Measurements from ENCODE around the gene STAT5B.
"Not testable (repeated sequence)": the region's sequence is repeated elsewhere in the genome, so short reads cannot be mapped to it uniquely, and the experiment has no call there.

STAT5B gene

DNA sequence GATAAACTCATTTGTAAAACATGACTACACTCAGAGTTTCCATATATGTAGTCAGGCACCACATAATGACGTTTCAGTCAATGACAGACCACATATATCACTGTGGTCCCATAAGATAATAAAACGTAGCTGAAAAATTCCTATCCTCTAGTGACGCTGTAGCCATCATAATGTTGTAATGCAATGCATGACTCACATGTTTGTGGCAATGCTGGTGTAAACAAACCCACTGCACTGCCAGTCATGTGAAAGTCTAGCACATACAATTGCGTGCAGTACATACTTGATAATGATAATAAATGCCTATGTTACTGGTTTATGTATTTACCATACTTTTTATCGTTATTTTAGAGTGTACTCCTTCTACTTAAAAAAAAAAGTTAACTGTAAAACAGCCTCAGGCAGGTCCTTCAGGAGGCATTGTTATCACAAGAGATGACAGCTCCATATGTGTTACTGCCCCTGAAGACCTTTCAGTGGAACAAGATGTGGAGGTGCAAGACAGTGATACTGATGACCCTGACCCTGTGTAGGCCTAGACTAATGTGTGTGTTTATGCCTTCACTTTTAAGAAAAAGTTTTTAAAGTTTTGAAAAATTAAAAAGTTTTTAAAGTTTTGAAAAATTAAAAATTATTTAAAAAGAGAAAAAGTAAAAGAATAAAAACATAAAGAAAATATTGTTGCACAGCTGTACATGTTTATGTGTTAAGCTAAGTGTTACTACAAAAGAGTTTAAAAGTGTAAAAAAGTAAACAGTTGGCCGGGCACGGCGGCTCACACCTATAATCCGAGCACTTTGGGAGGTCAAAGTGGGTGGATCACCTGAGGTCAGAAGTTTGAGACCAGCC, 9.0 kb downstream of the STAT5B start:
- no peak for DNase-seq (ENCODE audit: low read depth)

DNA sequence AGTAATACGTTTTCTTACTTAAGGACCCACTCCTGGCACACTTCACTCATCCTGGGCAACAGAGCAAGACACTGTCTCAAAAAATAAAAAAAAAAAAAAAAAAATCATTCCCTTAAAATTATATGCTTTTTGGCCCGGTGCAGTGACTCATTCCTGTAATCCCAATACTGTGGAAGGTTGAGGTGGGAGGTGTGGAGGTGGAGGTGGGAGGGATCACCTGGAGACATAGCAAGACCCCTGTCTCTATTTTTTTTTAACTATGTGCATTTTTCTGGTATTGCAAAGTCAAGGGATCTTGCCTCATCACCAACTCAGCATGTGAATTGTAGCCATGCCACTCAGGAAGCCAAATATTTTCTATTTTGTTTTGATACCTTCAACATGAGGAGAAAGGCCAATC, 9.7 kb downstream of the STAT5B start:
- DNase-seq (ENCODE audit: low read depth): no peak

DNA sequence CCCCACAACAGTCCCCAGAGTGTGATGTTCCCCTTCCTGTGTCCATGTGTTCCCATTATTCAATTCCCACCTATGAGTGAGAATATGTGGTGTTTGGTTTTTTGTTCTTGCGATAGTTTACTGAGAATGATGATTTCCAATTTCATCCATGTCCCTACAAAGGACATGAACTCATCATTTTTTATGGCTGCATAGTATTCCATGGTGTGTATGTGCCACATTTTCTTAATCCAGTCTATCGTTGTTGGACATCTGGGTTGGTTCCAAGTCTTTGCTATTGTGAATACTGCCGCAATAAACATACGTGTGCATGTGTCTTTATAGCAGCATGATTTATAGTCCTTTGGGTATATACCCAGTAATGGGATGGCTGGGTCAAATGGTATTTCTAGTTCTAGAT, 11.8 kb downstream of the STAT5B start:
- not testable (repeated sequence) for DNase-seq (ENCODE audit: low read depth)

DNA sequence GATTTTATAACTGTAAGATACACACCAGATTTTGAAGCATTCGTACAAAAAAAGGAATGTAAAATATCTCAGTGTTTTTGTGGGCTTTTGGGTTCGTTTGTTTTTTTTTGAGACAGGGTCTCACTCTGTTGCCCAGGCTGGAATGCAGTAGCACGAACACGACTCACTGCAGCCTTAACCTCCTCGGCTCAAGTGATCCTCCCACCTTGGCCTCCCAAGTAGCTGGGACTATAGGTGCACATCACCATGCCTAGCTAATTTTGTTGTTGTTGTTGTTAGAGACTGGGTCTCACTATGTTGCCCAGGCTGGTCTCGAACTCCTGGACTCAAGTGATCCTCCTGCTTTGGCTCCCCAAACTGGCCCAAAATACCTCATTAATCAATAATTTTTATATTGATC, 15.9 kb downstream of the STAT5B start:
- DNase-seq (ENCODE audit: low read depth): no peak

DNA sequence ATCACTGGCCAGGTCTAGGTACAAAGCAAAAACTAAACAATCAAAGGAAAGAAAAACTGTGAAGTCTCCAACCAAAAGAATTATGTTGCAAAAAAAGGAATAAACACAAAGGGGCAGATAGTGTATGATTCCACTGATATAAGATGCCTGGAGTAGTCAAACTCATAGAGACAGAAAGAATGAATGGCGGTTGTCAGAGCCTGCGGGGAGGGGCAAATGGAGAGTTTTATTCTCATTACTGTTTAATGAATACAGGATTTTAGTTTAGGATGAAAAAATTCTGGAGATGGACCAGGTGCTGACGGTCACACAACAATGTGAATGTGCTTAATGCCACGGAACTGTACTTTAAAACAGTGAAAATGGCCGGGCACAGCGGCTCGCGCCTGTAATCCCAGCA, 20.7 kb downstream of the STAT5B start:
- DNase-seq (ENCODE audit: low read depth): no peak

DNA sequence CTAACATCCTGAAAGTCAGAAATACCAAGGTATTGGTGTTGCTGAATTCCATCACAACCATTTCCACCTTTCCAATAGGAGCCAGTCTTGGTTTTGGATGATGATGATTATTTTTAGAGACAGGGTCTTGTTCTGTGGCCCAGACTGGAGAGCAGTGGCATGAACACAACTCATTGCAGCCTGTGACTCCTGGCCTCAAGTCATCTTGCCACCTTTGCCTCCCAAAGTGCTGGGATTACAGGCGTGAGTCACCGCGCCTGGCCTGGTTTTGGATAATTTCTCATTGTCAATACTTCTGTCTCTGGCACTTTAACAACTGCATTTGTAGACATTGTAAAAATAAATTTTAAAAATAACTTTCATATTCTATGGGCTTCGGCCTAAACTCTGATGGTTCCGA, 22.6 kb downstream of the STAT5B start:
- DNase-seq (ENCODE audit: low read depth): no peak

DNA sequence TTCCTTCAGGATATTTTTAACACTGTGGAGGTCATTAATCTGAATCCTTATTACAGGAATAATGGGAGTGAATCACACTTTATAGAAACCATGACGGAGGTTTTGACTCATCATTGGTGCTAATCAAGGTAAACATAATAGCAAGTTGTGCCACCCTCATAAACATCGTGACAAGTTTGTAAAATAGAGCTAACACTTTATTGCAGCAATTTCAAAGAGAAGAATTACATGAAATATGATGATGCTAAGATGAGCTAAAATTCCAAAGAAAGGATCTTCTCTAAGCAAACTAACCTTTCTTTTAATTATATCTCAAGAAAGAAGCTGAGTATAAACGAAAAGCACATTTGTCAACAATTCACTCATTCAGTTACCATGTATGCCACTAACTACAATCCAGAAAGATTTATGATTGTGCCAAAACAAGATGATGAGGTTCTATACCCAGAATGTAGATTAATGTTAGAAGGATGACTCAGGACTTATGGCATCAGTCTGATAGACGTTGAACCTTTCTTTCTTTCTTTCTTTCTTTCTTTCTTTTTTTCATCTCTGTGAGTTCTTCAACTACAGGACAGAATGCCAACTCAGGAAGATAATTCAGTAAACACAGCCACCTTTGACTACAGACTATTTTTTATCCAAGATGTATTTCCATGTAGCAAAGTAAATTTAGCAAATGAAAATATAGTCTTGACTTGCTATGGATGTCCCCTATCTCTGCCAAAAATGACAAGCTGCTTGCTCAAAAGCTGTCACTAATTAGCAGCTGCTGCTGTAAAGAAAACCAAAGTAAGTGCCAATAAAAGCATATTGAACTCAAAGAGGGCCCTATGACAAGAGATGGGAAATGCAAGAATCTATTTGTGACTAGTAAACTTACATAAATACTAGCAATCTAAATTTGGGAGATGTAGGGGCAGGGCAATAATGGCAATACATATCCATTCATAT, 23.3 kb downstream of the STAT5B start:
- no peak for DNase-seq (ENCODE audit: low read depth)

DNA sequence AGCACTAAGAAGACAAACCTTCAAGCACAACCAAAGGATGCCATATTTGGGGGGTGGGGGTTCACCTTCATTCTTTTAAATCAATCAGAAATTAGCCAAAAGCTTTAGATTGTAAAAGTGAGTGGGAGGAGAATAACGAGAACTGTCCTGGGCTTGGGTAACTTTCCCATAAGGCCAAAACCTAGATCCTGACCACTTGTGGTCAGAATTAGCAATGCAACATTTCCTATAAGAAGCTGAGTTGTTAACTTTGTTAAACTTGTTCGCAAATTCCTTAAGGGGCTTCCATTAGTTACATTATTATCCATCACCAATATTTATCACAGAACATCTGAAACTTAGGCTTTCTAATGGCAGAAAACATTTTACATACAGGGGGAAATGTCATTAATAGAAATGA, 25.1 kb downstream of the STAT5B start:
- DNase-seq (ENCODE audit: low read depth): no peak

DNA sequence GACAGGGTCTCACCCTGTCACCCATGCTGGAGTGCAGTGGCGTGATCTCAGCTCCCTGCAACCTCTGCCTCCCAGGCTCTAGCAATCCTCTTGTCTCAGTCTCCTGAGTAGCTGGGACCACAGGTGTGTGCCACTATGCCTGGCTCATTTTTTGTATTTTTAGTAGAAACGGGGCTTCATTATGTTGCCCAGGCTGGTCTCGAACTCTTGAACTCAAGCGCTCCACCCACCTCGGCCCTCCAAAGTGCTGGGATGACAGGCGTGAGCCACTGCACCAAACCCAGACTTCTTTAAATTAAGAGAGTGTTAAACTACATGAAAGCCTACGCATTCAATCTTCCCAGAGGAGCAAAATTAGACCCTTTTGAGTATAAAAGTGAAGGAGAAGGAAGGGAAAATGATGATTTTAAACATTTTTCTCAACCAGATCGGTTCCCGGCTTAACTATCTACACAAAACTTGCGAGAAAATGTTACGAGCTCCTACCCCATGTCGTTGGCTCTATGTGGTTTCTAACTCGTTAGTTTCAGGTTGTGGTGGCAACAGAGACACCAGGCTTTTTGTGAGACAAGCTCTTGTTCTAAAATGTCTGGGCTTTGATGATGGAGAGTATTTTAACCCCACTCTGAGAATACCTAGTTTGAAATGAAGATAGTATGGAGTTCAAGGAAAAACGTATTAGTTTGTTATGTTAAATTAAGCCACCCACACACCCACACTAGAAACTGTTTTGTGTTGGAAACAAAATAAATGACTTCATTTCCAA, 26.3 kb downstream of the STAT5B start:
- DNase-seq (ENCODE audit: low read depth): no peak

DNA sequence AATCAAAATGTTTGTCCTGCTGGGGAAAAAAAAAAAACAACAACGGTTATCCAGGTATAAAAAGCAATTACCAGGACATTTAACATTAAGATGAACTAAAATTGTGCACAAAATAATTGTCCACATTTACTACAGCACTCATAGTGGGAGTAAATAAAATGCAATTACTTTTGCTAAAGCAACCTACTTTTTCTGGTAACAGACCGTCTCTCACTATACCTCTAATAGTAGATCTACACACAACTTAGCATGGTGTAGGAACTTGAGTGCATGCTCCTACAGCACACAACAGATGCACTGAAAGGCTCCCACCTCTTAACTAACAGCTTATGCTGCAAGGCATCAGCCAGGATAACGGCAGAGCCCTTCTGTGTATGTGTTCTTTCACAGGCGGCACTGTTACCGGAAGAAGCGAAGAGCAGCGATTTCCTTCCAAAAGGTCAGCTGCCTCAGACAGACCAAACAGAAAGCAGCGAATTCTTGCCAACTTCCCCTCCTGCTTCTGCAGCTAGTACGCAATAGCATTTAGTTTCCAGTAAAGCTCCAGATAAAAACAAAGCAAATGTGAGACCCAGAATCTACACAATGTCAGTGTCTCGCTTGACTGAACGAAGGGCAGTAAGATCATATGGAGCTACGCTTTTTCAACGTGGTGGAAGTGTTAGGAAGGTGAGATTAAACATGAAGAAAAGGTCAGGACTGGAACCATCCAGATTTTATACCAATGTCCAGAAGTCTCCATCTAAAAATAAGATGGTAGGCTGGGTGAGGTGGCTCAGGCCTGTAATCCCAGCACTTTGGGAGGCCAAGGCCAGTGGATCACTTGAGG, 27.6 kb downstream of the STAT5B start:
- DNase-seq (ENCODE audit: low read depth): no peak

DNA sequence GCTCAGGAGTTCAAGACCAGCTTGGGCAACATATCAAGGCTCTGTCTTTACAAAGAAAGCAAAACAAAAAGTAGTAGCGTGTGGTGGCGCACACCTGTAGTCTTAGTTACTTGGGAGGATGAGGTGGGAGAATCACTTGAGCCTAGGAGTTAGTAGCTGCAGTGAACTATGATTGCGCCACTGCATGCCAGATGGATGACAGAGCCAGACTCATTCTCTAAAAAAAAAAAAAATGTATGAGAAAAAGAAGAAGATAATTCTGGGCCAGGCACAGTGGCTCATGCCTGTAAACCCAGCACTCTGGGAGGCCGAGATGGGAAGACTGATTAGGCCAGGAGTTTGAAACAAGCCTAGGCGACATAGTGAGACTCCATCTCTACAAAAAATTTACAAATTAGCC, 28.5 kb downstream of the STAT5B start:
- DNase-seq (ENCODE audit: low read depth): no peak

DNA sequence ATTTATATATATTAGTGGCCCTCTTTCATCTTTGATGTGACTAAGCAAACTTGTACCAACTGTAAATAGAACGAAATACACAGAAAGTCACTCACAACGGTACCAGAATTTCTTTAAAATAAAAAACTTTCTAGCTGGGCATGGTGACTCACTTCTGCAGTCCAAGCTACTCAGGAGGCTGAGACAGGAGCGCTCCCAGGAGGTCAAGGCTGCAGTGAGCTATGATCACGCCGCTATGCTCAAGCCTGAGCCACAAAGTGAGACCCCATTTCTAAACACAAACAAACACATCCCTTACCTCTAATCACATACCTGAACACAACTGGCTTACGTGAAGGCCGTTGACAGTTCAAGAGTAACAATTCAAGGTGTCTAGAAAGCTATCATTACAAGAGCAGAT, 29.7 kb downstream of the STAT5B start:
- no peak for DNase-seq (ENCODE audit: low read depth)

DNA sequence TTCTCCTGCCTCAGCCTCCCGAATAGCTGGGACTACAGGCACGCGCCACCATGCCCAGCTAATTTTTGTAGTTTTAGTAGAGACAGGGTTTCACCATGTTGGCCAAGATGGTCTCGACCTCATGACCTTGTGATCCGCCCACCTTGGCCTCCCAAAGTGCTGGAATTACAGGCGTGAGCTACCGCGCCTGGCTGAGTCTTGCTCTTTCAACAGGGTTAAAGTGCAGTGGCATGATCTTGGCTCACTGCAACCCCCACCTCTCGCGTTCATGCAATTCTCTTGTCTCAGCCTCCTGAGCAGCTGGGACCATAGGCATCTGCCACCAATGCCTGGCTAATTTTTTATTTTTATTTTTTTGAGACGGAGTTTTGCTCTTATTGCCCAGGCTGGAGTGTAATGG, 31.0 kb downstream of the STAT5B start:
- DNase-seq (ENCODE audit: low read depth): not testable (repeated sequence)

DNA sequence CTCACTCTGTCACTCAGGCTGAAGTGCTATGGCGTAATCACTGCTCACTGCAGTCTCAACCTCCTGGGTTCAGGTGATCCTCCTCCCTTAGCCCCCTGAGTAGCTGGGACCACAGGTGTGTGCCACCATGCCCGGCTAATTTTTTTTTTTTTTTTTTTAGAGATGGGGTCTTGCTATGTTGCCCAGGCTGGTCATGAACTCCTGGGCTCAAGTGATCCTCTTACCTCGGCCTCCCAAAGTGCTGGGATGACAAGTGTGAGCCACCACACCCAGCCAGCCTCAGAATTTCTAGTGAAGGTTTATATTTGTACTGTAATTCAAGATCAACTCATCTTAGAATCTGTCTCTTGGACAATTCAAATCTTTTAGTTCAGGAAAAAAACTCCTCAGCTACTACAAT, 32.1 kb downstream of the STAT5B start:
- not testable (repeated sequence) for DNase-seq (ENCODE audit: low read depth)

DNA sequence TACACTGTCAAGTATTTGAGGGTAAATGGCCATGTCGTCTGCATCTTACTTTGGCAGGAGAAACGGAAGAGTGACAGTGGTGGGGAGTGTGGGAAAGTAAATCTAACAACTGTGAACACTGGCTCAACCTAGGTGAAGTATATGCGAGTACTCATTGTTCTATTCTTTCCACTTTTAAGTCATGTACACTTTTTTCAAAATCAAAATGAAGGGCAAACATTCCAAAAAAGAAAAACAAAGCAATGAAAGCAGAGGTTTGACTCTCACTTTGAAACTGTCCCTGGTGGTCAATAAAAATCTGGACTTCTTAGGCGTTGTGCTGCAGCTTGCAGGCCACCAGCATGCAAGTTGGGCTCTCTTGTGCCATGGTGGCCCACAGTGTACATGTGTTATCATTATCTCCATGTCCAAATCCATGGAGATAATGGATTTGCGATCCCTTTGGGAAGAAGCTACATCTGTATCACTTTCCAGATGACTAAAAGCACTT, 32.7 kb downstream of the STAT5B start:
- no peak for DNase-seq (ENCODE audit: low read depth)

DNA sequence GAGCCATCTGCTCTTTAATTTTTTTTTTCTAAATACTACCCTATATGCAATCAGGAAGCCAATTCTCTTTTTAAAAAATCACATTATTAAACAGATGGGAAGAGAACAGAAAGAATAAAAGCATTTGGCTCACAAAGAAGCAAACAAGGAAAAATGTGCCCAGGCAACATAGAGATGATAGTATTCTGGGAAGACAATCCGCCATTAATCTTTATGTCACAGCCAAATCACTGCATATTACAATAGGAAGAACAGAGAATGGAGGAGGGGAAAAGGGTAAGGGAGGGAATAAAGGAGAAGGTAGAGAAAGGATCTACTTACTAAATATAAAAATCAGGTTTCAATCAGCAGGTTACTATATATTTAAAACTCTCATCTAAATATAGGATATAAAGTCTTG, 34.3 kb downstream of the STAT5B start:
- DNase-seq (ENCODE audit: low read depth): no peak

DNA sequence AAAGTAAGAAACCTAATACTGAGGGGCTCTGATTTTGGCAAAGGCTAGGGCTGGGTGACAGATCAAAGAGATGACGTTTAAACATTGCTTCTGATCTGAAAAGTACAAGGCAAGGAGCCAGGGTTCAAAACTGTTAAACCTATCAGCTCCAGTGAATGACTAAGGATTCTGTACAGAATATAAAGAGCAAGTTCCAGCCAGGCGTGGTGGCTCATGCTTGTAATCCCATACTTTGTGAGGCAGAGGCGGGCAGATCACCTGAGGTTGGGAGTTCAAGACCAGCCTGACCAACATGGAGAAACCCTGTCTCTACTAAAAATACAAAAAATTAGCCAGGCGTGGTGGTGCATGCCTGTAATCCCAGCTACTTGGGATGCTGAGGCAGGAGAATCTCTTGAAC, 35.3 kb downstream of the STAT5B start:
- not testable (repeated sequence) for DNase-seq (ENCODE audit: low read depth)

DNA sequence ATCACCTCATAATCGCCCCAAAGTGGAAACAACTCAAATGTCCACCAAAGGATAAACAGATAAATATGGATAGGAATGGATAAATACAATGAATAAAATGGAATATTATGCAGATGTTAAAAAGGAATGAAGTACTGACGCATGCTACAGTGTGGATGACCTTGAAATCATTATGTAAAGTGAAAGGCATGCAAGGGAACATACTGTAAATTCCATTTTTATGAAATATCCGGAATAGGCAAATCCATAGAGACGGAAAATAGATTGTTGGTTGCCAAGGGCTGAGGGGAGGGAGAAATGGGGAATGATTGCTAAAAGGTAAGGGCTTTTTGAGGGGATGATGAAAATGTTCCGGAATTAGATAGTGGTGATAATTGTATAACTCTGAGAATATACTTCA, 36.0 kb downstream of the STAT5B start:
- DNase-seq (ENCODE audit: low read depth): no peak

DNA sequence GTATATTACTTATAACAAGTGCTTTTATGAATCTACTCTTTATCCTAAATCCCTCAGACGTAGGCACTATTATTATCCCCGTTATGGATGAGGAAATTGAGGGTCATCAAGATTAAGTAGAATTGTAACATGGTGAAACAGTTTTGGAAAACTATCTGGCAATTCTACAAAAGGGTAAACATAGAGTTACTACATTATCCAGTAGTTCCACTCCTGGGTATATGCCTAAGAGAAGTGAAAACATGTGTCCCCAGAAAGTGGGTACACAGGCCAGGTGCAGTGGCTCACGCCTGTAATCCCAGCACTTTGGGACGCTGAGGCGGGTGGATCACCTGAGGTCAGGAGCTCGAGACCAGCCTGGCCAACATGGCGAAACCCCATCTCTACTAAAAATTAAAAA, 36.6 kb downstream of the STAT5B start:
- DNase-seq (ENCODE audit: low read depth): not testable (repeated sequence)

DNA sequence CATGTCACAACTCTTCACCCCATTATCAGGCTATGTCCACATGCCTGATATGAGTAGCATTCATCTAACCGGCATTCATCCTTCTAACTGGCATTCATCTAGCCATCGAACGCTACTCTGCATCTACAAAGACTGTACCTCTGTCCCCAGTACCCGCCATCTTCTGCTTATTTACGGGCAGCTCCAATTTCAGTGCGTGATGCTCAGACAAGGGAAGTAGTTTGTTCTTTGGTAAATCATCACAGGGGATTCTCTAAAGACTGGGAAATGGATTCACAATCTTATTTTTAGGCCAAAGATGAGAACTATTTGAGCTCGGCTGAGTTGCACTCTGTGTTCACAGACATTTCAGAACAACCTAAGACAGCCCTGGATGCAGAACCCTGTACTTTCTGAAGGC, 39.4 kb downstream of the STAT5B start:
- DNase-seq (ENCODE audit: low read depth): no peak

DNA sequence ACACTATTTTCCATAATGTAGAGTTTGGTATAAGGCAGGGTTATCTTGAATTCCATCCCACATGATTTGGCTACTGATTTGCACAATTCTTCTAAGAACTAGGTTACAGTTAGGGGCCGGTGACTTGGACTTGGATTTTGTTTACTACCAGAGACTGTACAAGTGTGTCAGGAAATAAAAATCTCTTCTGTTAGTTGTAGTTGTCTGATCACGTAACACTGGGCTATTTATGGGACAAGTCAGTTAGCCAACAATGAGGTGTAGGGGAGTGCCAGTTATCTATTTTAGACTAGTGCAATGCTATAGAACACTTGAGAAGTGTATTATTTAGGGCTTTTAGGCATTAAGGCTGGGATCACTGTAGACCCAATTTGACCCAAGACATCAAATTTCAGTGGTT, 42.2 kb downstream of the STAT5B start:
- DNase-seq (ENCODE audit: low read depth): no peak
